ENCODE measurements around the gene SMYD3.

DNA sequence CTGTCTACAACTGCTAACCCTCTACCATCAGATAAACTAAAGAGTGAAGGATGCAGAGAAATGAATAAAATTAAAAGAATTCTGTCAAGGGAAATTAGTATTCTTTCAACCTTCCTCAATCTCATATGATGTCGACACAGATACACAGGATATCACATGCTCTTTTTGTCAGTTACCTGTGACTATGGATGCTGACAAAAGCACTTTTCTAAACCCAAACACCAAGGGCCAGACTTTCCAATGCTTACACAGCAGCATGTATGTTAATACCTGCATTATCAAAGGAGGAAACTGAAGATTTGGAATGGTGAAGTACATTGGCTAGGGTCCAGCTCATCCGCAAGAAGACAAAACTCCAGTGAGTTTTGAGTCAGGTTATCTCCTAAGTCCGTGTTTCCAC is 294.0 kb downstream of the SMYD3 start:
- TF ChIP-seq, protein P1, sequence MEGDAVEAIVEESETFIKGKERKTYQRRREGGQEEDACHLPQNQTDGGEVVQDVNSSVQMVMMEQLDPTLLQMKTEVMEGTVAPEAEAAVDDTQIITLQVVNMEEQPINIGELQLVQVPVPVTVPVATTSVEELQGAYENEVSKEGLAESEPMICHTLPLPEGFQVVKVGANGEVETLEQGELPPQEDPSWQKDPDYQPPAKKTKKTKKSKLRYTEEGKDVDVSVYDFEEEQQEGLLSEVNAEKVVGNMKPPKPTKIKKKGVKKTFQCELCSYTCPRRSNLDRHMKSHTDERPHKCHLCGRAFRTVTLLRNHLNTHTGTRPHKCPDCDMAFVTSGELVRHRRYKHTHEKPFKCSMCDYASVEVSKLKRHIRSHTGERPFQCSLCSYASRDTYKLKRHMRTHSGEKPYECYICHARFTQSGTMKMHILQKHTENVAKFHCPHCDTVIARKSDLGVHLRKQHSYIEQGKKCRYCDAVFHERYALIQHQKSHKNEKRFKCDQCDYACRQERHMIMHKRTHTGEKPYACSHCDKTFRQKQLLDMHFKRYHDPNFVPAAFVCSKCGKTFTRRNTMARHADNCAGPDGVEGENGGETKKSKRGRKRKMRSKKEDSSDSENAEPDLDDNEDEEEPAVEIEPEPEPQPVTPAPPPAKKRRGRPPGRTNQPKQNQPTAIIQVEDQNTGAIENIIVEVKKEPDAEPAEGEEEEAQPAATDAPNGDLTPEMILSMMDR (IDR thresholded peaks at IDR 0.05; ENCODE audit: extremely low read depth in 1 of 2, insufficient read depth in 1 of 2, low read depth in 1 of 2, low read length in 2 of 2) = no peak
- TF ChIP-seq GATA2 (IDR thresholded peaks at IDR 0.05; ENCODE audit: insufficient read depth, insufficient read length, low read depth, low read length) = no peak
- TF ChIP-seq, protein P2, sequence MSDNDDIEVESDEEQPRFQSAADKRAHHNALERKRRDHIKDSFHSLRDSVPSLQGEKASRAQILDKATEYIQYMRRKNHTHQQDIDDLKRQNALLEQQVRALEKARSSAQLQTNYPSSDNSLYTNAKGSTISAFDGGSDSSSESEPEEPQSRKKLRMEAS (IDR thresholded peaks at IDR 0.05; ENCODE audit: insufficient read depth, insufficient read length) = no peak
- no peak for TF ChIP-seq EZH2 (IDR thresholded peaks at IDR 0.05; ENCODE audit: borderline replicate concordance, low read depth, low read length, severe bottlenecking)
- no peak for TF ChIP-seq POLR2AphosphoS5 (IDR thresholded peaks at IDR 0.05; ENCODE audit: insufficient read depth, low read depth, low read length)
- no peak for TF ChIP-seq MYC (IDR thresholded peaks at IDR 0.05; ENCODE audit: low read depth, low read length)
- no peak for TF ChIP-seq POLR2A (IDR thresholded peaks at IDR 0.05; ENCODE audit: low read depth, low read length)
- no peak for TF ChIP-seq JUN (IDR thresholded peaks at IDR 0.05; ENCODE audit: borderline replicate concordance, insufficient read depth, insufficient read length, low read depth)
